HT-29 (cell line): ENCODE data around the gene DDX10. TPM values are rescaled to one million over a fixed set of nuclear protein-coding genes. Genes with fewer than 3 reads are reported as not detected.

Source experiments
- DNase-seq: peaks from one replicate; pipeline ENCODE4 v3.0.0-alpha.2; 2015; ENCODE audit warnings: low spot score
- total RNA-seq: library from RNA; depleted of rRNA; stranded (reverse); fragments of >200 nt; shearing (Covaris generic); gene quantifications from 2 replicates; pipeline ENCODE4 v1.2.3, GENCODE V29; 2014

DDX10 gene
- total RNA-seq, 1 experiment from 2014 or later: 42.3 TPM

- no peak for DNase-seq
Measured at GRCh38 chr11:108938604-108939003, 273.7 kb downstream of the DDX10 start.

DNA sequence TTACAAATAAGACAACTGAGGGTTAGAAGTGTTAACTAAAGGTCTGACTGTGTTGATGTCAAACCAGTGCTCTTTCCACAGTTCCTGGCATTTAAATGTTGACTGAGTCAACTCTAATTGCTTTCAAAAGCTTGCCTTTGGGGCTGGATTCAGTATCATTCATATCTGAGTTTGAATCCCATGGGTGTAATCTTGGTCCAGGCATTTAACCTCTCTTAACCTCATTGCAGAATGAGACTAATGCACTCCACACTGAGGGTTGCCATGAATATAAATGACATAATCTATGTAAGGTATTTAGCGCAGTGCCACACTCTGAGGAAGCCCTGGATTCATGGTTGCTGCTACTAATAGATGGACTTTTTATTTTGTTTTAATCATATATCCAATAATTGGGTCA lies 274.3 kb downstream of the DDX10 start:
- DNase-seq: no peak

DNA sequence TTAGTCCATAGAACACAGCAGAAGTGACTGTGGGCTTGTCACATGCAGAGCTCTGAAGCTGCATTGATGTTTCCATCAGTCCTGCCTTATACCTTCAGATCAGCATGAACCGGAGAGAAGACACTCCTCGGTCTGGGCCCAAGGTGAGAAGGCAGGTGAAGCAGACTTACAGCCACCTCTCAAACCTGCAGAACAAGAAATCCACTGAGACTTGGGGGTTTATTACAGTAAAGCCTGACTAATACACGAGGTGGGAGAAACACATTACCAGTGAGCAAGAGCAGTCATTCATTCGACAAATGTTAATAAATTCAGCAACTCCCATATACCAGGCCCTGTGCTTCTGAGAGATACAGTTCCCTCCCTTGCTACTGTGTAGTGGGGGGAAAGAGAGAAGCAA lies 279.0 kb downstream of the DDX10 start:
- DNase-seq: no peak

DNA sequence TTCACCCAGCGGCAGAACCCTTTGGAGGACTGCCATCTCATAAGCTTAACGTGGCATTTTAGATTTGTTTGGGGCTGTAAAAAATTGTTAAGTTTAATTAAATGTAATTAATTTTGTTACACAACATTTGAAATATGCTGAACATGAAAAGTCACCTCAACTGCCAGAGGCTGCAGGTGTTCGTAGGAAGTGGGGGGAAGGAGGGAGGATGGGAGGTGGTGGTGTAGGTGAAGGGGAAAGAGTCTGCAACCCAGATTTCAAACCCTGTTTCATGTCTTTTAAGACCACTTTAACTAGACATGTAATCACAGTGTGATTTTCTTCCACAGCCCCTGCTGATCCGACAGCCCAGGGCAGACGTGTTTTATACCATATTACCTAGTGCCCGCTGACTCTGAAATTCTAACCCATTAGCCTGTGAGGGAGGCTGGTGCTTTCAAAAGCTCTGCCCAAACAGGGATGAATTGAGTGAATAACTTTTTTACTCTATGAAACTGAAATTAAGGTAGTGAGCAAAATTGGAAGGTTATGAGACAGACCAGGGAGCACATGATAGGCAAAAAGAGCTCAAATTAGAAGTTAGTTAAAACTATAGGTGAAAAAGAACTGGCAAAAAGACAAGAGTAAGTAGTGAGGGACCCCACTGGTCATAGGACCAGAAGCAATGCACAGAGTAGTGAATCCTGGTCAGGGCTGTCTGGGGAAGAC lies 279.8 kb downstream of the DDX10 start:
- no peak for DNase-seq

- no peak for DNase-seq
Measured at GRCh38 chr11:108945341-108945740, 280.5 kb downstream of the DDX10 start.

DNA sequence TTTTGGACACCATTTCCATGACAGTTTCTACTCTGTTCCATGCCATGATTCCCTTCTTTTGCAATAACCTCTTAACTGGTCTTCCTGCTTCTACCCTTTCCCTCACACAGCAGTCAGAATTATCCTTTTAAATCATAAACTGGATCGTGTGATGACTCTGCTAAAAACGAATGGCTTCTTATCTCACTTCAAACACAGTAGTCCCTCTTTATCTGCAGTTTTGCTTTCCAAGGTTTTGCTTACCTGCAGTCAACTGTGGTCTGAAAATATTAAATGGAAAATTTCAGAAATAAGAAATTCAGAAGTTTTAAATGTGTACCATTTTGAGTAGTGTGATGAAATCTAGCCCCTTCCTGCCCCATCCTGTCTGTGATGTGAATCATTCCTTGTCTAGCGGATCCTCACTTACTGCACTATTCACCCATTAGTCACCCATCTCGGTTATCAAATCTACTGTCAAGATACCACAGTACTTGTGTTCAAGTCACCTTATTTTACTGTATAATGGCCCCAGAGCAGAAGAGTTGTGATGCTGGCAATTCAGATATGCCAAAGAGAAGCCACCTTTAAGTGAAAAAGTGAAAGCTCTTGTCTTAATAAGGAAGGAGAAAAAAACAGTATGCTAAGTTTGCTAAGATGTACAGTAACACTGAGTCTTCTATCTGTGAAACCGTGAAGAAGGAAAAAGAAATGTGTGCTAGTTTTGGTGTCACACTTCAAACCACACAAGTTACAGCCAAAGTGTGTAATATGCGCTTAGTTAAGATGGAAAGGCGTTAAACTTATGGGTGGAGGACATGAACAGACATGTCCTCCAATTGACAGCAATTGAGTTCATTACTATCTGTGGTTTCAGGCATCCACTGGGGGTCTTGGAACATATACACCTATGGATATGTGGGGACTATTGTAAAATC lies 283.0 kb downstream of the DDX10 start:
- DNase-seq: no peak

DNA sequence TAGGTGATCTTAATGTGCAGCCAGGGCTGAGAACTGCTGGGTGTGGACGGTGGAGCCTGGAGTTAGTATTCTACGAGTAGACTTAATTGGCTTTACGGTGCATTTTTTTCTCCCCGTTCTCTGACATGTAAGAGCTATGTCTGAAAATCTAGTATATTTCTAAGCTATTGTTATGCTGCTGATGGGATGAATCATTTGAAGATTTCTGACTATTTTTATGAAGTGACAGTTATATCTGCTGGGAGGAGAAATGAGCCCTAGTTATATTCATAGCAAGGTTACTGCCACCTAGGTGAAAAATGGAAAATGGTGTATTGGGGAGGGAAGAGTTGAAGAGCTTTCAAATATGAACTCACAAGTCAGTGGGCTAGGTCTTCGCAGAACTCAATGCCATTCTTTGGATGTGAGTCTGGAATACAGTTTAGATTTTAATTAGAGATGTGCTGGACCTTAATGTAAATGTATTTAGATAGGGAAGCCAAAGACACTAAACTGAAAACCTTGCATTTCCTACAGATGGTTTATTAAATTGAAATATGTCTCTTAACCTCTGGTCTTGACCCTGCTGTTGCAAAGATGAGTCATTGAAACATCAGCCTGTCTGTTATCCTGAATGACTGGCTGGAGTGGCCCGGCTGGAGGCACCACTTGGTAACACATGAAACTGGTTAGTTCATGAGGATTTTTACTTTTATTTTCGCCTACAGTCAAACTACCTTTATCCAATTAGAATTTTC lies 293.7 kb downstream of the DDX10 start:
- DNase-seq: peak; percentile 16

DNA sequence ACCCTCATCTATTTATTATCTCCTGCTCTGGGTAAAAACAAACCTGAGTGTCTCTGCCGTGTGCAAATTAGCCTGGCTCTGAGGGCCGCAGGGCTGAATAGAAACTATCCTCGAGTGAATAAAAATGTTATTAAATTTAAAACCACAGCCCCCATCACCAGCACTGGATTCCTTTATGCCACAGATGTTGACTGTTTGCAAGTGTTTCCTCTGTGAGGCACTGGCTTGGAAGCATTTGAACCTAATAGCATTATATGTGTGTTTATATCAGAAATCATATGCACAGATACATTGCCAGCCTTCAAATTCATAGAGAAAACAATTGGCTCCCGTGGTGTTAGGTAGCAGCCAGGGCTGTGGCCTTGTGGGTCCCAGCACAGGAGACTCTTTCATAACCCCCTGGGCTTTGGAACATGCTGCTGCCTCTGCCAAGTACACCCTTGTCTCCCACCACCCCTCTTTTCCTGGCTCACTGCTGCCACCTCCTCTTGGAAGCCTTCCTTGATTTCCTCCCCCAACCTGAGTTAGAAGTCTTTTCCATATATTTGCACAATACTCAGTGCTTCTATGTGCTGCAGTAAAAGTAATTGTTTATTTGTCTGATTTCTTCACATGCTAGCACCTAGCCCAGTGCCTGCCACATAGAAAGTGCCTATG lies 294.4 kb downstream of the DDX10 start:
- no peak for DNase-seq

GRCh38 chr11:108959874-108960273 lies 295.0 kb downstream of the DDX10 start:
- no peak for DNase-seq

DNA sequence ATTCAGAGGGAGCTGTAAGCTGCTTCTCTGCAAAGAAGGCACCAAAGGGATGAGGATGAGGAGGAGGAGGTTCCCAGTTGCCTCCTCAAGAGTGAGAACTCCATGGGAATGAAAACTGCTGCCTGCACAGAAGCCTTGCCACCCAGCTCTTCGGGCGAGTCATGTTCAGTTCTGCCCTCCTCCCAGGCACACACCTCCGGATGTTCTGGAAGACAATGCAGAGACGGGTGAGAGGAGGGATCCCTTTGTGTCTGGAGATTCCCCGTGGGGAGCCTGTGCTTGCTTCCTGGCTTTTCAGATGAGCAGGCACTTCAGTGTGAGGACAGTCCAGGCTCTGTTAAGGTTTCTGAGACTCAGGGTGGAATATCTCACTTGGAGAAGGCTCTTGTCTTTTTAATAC lies 295.6 kb downstream of the DDX10 start:
- DNase-seq: no peak

DNA sequence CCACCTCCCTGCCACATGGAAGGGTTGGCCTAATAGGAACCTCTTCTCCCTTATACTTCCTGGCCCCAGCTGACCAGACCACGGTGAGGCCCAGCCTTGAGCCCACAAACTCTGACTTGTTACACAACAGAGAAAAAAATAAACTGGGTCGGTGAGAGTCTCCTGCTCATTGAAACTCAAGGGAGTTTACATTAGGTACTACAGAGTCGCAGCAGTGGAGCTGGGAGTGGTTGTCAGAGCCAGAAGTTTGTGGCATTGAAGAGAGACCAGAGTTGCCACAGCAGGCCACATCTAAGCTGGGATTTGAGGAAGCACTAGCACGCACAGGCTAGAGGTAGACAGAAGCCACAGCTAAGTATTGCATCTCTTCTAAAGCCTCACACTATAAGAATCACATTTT lies 296.2 kb downstream of the DDX10 start:
- no peak for DNase-seq

GRCh38 chr11:108963118-108963517 lies 298.2 kb downstream of the DDX10 start:
- DNase-seq: no peak

- DNase-seq: no peak
Measured at GRCh38 chr11:108965306-108966001, 300.6 kb downstream of the DDX10 start.

DNA sequence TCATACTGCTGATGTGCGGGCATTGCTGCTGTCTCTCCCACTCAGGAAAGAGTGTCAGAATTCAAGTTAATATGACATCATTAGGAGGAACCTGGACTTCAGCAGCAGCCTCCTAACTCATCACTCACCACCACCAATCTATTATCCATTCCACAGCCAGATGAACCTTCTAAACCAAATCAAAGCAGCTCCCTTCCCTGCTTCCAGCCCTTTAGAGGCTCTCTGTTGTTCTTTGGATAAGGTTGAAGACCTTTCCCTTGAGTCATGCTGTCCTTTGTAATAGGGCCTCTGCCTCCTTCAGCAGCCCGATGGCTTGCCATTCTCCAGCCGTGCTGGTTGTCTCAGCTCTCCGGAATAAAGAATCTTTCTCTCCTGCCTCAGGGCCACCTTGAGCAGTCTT lies 301.3 kb downstream of the DDX10 start:
- DNase-seq: no peak

DNA sequence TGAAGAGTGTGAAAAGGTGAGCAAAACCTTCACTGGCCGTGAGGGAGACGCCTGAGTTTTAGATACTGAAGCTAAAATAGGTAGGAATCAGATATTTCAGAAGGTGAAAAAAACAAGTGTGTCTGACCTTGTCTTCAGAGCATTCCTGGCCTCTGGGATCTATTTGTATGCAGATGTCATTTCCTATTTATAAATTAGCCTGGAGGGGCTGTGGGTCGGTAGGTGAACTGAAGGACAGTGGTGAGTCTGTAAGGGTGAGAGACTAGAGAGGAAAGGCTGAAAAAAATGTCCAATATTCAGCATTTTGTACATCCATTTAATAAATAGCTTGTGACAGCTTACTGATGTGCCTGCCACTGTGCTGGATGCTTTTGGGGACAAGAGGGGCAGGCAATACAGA lies 302.1 kb downstream of the DDX10 start:
- no peak for DNase-seq

GRCh38 chr11:108967571-108967970 lies 302.7 kb downstream of the DDX10 start:
- DNase-seq: no peak

DNA sequence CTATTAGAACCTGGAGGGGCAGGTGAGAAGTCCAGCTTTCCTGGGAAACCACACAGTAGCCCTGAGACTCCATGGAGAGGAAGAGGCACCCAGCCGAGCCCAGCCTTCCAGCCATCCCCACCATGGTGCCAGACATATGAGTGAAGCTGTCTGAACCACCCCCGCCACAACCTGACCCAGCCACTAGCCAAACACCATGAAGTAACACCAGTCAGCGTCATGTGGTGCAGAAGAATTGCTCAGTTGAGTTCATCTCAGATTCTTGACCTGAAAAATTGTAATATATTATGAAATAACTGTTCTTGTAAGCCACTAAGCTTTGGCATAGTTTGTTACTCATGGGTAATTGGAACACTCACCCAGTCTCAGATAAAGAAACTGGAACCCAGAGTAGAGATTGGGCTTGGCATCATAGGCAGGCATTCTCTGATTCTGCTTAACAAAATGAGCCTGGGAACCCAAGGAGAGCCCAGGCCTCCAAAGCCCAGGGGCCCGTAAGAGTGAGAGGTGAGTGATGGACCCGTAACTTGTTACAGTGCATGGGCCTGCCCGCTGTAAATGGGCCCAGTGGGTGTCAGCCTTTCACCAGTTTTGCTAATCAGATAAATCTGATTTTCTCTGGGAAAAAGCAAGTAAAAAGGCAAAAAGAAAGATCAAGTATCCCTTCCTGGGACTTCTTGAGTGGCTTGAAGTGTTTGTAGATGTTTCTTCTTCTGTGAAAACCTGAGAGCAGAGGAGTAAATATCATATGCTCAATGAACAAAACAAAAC lies 305.5 kb downstream of the DDX10 start:
- DNase-seq: no peak

GRCh38 chr11:108973402-108974162 lies 308.7 kb downstream of the DDX10 start:
- peak; percentile 12 for DNase-seq

DNA sequence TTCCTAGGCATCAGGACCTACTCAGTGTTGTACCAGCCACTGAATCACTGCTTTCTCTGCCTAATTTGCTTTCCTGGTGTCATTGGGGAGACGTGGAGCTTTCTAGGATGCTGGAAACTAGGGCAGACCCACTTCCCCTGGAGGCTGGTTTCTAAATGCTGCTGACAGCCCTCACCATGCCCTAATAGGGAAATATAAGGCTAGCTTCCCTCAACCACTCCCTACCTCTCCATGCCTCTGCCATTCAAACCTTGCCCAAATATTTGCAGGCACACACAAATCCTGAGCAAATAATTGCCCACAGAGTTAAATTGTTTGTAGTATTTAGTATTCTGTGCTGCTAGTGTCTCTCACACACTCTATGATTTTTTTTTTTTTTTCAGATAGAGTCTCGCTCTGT lies 310.2 kb downstream of the DDX10 start:
- no peak for DNase-seq
